ENCODE data around the gene KREMEN2.

DNA sequence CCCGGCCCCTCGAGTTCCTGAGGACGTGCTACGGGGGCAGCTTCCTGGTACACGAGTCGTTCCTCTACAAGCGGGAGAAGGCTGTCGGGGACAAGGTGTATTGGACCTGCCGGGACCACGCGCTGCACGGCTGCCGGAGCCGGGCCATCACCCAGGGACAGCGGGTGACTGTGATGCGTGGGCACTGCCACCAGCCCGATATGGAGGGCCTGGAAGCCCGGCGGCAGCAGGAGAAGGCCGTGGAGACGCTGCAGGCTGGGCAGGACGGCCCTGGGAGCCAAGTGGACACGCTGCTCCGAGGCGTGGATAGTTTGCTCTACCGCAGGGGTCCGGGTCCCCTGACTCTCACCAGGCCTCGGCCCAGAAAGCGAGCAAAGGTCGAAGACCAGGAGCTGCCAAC is 30.9 kb upstream of the KREMEN2 start:
- TF ChIP-seq POLR2A (IDR thresholded peaks at IDR 0.05): no peak
- TF ChIP-seq, protein P1, sequence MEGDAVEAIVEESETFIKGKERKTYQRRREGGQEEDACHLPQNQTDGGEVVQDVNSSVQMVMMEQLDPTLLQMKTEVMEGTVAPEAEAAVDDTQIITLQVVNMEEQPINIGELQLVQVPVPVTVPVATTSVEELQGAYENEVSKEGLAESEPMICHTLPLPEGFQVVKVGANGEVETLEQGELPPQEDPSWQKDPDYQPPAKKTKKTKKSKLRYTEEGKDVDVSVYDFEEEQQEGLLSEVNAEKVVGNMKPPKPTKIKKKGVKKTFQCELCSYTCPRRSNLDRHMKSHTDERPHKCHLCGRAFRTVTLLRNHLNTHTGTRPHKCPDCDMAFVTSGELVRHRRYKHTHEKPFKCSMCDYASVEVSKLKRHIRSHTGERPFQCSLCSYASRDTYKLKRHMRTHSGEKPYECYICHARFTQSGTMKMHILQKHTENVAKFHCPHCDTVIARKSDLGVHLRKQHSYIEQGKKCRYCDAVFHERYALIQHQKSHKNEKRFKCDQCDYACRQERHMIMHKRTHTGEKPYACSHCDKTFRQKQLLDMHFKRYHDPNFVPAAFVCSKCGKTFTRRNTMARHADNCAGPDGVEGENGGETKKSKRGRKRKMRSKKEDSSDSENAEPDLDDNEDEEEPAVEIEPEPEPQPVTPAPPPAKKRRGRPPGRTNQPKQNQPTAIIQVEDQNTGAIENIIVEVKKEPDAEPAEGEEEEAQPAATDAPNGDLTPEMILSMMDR (IDR thresholded peaks at IDR 0.05): no peak
